OCI-LY7 (cell line): ENCODE measurements around the gene TLE5. TPM values are rescaled to one million over a fixed set of nuclear protein-coding genes. Genes with fewer than 3 reads are reported as not detected.

Source experiments
- BruUV-seq: library from RNA; stranded (reverse); fragments of 400-500 nt; replicated peaks from 2 replicates; lab custom pipeline; 2021; lab: Mats Ljungman, UMichigan
- CTCF ChIA-PET: fragments of 300-600 bp; sonication (Branson Sonifier 250); formaldehyde crosslinking; loops from one replicate; lab custom pipeline; 2022; ENCODE audit warnings: antibody characterized with exemption; ENCODE audit not compliant: unreplicated experiment; lab: Charles Lee
- POLR2A ChIA-PET: fragments of 300-600 bp; sonication (Branson Sonifier 250); formaldehyde crosslinking; loops from one replicate; lab custom pipeline; 2022; ENCODE audit warnings: antibody characterized with exemption; lab: Charles Lee
- DNase-seq: peaks from one replicate; pipeline ENCODE4 v3.0.0-alpha.2; 2015; ENCODE audit warnings: low spot score
- H2AFZ ChIP-seq: fragments of 200-600 bp; sonication (generic), shearing (Covaris generic); 2 replicates; pipeline ENCODE4 v1.6.1; 2014; ENCODE audit warnings: mild to moderate bottlenecking, antibody characterized with exemption, low read length, moderate library complexity
- H3K27ac ChIP-seq: fragments of 200-600 bp; sonication (generic); 2 replicates; pipeline ENCODE4 v1.5.1; 2014; ENCODE audit warnings: mixed run types, low read depth, mild to moderate bottlenecking, moderate library complexity, low read length, inconsistent platforms; ENCODE audit not compliant: poor library complexity, severe bottlenecking
- H3K36me3 ChIP-seq: fragments of 200-600 bp; sonication (generic); 2 replicates; pipeline ENCODE4 v1.6.1; 2014; ENCODE audit warnings: mild to moderate bottlenecking, antibody characterized with exemption, low read length, moderate library complexity, mixed read lengths; ENCODE audit not compliant: insufficient read depth
- H3K4me1 ChIP-seq: fragments of 200-600 bp; sonication (generic); 2 replicates; pipeline ENCODE4 v1.5.1; 2014; ENCODE audit warnings: mild to moderate bottlenecking, low read length; ENCODE audit not compliant: insufficient read depth, poor library complexity, severe bottlenecking
- H3K4me2 ChIP-seq: fragments of 200-600 bp; sonication (generic); 2 replicates; pipeline ENCODE4 v1.6.1; 2014; ENCODE audit warnings: mild to moderate bottlenecking, low read length
- H3K4me3 ChIP-seq: fragments of 200-600 bp; sonication (generic); 2 replicates; pipeline ENCODE4 v1.5.1; 2014; ENCODE audit warnings: mild to moderate bottlenecking, low read depth, low read length; ENCODE audit not compliant: poor library complexity, severe bottlenecking
- H3K79me2 ChIP-seq: fragments of 200-600 bp; sonication (generic); 2 replicates; pipeline ENCODE4 v1.6.1; 2016; ENCODE audit warnings: low read depth, mild to moderate bottlenecking, low read length, moderate library complexity, mixed read lengths; ENCODE audit not compliant: insufficient read depth
- H3K9me2 ChIP-seq: fragments of 200-600 bp; sonication (generic); 2 replicates; pipeline ENCODE4 v1.6.1; 2016; ENCODE audit warnings: mild to moderate bottlenecking, low read length, mixed read lengths; ENCODE audit not compliant: insufficient read depth
- H3K9me3 ChIP-seq: fragments of 200-600 bp; sonication (generic); 2 replicates; pipeline ENCODE4 v1.6.1; 2014; ENCODE audit warnings: mild to moderate bottlenecking, mixed run types, low read length, mixed read lengths
- H4K20me1 ChIP-seq: fragments of 200-600 bp; sonication (generic); 2 replicates; pipeline ENCODE4 v1.6.1; 2014; ENCODE audit warnings: mild to moderate bottlenecking, antibody characterized with exemption, low read length, moderate library complexity, mixed read lengths; ENCODE audit not compliant: insufficient read depth
- CTCF ChIP-seq: fragments of 200-600 bp; sonication (generic); conservative IDR thresholded peaks from 2 replicates; pipeline ENCODE4 v1.5.1; 2014; ENCODE audit warnings: mild to moderate bottlenecking, antibody characterized with exemption, low read length, moderate library complexity, mixed read lengths
- EZH2phosphoT487 ChIP-seq: fragments of 200-600 bp; sonication (generic); IDR thresholded peaks from 2 replicates; pipeline ENCODE4 v1.6.1; 2018; ENCODE audit warnings: low read depth, borderline replicate concordance, mild to moderate bottlenecking, mixed run types, antibody characterized with exemption, low read length, moderate library complexity, mixed read lengths
- intact Hi-C: fragments of 100-400 bp; cut with micrococcal nuclease; formaldehyde crosslinking; loops from one replicate; pipeline ENCODE4 v1.10.0; 2022; ENCODE audit not compliant: unreplicated experiment
- total RNA-seq, 2 experiments: library from RNA; depleted of rRNA in 1 of 2; stranded (reverse); fragments of >200 nt in 1 of 2; shearing (Covaris generic) in 1 of 2; gene quantifications; 2 replicates each; pipeline ENCODE4 v1.2.3, GENCODE V29; 2014 to 2022

TLE5 gene
- total RNA-seq, 2 experiments from 2014 or later = 376 to 424 TPM

DNA sequence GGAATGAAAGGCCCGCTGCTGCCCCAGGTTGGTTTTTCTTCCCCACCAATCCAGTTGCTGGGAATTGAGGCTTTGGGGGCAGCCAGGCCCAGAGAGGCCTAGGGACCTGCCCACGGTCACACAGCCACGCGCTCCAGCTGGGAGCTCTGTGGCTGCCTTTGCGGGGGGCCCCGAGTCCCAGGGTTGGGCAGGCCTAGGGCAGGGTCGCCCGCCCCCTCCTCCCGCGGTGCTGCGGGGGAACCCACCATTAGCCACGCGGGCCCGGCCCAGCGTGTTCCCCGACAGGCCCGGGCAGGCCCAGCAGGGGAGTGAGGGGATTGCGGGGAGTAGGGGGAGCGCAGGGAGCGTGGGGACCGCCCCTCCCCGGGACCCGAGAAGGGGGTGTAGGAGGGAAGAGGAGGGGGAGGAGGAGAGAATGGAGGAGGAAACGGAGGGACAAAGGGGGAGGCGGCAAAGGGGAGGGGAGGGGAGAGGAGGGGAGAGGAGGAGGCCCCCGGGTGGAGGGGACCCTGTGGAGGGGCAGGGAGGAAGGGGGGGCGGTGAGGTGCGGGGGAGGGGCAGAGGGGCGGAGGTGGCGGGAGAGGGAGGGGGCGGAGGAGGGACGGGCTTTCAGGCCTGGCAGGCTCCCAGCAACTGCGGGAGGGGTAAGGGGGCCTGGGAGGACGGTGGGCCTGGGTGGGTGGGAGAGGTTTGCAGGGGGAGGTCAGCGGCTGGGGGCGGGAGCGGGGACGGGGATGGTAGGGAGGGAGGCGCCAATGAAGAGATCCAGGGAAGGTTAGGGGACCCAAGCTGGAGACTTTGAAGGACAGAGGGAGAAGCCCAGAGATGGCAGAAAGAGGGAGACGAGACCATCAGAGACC lies 20.3 kb downstream of the TLE5 start:
- no peaks in the 10 kb centered on the region for H3K36me3 ChIP-seq
- DNase-seq = no peak
- POLR2A ChIA-PET = interaction anchor here (0.6 kb wide), 1 partner anchor 74 kb away, joined by 3 read pairs; no protein-coding TSS in a partner anchor
- H3K4me3 ChIP-seq = no peak overlapping the region
- no peak overlapping the region for H3K4me2 ChIP-seq
- CTCF ChIA-PET = no interaction called here
- H3K79me2 ChIP-seq = no peaks in the 10 kb centered on the region
- TF ChIP-seq EZH2phosphoT487 = no peak
- no peaks in the 10 kb centered on the region for H4K20me1 ChIP-seq
- no TSS peak for BruUV-seq
- H3K4me1 ChIP-seq = no peaks in the 10 kb centered on the region
- H3K27ac ChIP-seq = no peak overlapping the region
- H3K9me2 ChIP-seq = no peaks in the 10 kb centered on the region
- intact Hi-C loops = no loop called here
- no peak overlapping the region for H2AFZ ChIP-seq
- no peaks in the 10 kb centered on the region for H3K9me3 ChIP-seq

GRCh38 chr19:3041327-3041726 lies 21.0 kb downstream of the TLE5 start:
- no peaks in the 10 kb centered on the region for H3K79me2 ChIP-seq
- POLR2A ChIA-PET = no interaction called here
- no peak overlapping the region for H3K27ac ChIP-seq
- H4K20me1 ChIP-seq = no peaks in the 10 kb centered on the region
- H3K4me1 ChIP-seq = peaks cover 6% of the 10 kb centered on the region
- no peaks in the 10 kb centered on the region for H3K9me2 ChIP-seq
- intact Hi-C loops = no loop called here
- DNase-seq = no peak
- H2AFZ ChIP-seq = no peak overlapping the region
- TF ChIP-seq EZH2phosphoT487 = no peak
- no peak for TF ChIP-seq CTCF
- H3K36me3 ChIP-seq = no peaks in the 10 kb centered on the region
- CTCF ChIA-PET = no interaction called here
- no peak overlapping the region for H3K4me3 ChIP-seq
- BruUV-seq = no TSS peak
- H3K9me3 ChIP-seq = no peaks in the 10 kb centered on the region
- H3K4me2 ChIP-seq = no peak overlapping the region

DNA sequence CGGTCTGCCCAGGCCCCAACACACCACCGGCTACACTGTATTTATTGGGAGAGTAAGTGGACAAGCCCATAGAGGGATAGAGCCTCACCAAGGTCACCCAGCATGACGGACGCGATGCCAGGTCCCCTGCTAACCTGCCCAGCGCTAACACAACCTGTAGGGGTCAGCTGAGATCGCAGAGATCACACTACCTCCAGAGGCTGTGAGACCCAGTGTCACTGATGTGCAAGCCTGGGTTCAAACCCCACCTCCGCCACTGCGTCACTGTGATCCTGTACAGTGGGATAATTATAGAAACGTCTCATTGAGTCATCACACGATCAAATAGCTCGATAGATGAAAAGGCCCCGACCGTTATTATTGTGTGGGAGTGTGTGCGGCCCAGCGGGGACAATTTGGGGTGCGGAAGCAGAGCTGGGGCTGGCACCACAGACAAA lies 22.6 kb downstream of the TLE5 start:
- Histone ChIP-seq H3K79me2 (no peaks in the 10 kb centered on the region), H3K4me2 (no peak overlapping the region), H3K27ac (no peak overlapping the region), H3K9me3 (no peaks in the 10 kb centered on the region), H4K20me1 (no peaks in the 10 kb centered on the region), H3K9me2 (no peaks in the 10 kb centered on the region), H3K36me3 (no peaks in the 10 kb centered on the region), H2AFZ (no peak overlapping the region), H3K4me3 (no peak overlapping the region), H3K4me1 (peaks cover 11% of the 10 kb centered on the region)
- TF ChIP-seq CTCF = peak; percentile 46
- TF ChIP-seq EZH2phosphoT487 = no peak
- POLR2A ChIA-PET = no interaction called here
- peak; percentile 56 for DNase-seq
- CTCF ChIA-PET = no interaction called here
- intact Hi-C loops = no loop called here
- BruUV-seq = no TSS peak
